Measurements from ENCODE around the gene DOK6. TPM values are rescaled to one million over a fixed set of nuclear protein-coding genes. Genes with fewer than 3 reads are reported as not detected.

DOK6 gene
- total RNA-seq, 1 experiment from 2014 or later, result 4.1 TPM

- TF ChIP-seq MXD4 (CRISPR knock-in tag; IDR thresholded peaks at IDR 0.05; ENCODE audit: borderline replicate concordance), result no peak
- TF ChIP-seq, protein P1, sequence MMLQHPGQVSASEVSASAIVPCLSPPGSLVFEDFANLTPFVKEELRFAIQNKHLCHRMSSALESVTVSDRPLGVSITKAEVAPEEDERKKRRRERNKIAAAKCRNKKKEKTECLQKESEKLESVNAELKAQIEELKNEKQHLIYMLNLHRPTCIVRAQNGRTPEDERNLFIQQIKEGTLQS (CRISPR knock-in tag; conservative IDR thresholded peaks at IDR 0.05), result no peak
- TF ChIP-seq ZNF425 (CRISPR knock-in tag; conservative IDR thresholded peaks at IDR 0.05), result no peak
Measured at GRCh38 chr18:69590150-69590549, 189.5 kb downstream of the DOK6 start (continued).

DNA sequence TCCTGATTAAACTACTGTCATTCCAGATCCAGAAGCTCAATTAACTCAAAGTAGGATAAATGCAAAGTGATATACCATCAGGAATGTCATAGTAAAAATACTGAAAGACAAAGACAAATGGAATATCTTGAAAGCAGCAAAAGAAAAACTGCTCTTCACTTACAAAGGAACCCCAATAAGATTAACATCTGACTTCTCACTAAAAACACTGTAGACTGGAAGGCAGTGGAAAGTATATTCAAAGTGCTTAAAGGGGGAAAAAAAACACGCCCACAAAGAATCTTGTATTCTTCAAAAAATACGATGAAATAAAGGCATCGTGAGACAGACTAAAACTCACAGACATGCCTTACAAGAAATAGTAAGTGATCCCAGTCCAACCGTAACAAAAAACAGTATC lies 195.7 kb downstream of the DOK6 start:
- Mint-ChIP-seq H3K27ac (no peak overlapping the region), H3K4me3 (no peak overlapping the region), H3K4me1 (no peaks in the 10 kb centered on the region), H3K9me3 (peaks cover 22% of the 10 kb centered on the region), H3K27me3 (ENCODE audit: low read depth) (no peaks in the 10 kb centered on the region), H3K36me3 (peaks cover 12% of the 10 kb centered on the region)
- TF ChIP-seq HMGA2 (CRISPR knock-in tag; IDR thresholded peaks at IDR 0.05) (no peak), JUN (CRISPR knock-in tag; IDR thresholded peaks at IDR 0.05) (no peak), ZNF121 (CRISPR knock-in tag; IDR thresholded peaks at IDR 0.05) (no peak), ZNF317 (CRISPR knock-in tag; IDR thresholded peaks at IDR 0.05; ENCODE audit: borderline replicate concordance, low read depth) (peak; percentile 91), MYBL2 (CRISPR knock-in tag; IDR thresholded peaks at IDR 0.05) (no peak), SMAD3 (CRISPR knock-in tag; IDR thresholded peaks at IDR 0.05; ENCODE audit: borderline replicate concordance) (no peak), ZNF416 (CRISPR knock-in tag; IDR thresholded peaks at IDR 0.05) (no peak), HMGXB4 (CRISPR knock-in tag; IDR thresholded peaks at IDR 0.05) (no peak)
- DNase-seq (ENCODE audit: low spot score) (no peak), ATAC-seq (no peak)
- ChIA-PET POLR2A (no interaction called here), CTCF (no interaction called here)

DNA sequence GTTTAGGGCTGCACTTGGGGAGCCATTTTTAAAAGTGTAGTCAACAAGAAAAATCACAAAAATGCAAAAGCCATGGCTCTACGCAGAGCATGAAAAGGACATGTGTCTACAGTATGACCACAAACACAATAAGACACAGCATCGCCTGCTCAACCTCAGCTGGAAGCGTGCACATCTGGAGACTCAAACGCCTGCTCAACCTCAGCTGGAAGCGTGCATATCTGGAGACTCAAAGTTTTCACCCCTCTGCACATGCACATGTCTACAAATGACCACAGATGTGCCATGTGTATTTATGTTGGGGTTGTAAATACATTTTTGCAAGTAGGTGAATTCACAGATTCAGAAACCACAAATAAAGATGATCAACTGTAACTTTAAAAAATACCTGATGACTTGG lies 196.9 kb downstream of the DOK6 start:
- ChIA-PET POLR2A (no interaction called here), CTCF (no interaction called here)
- H3K36me3 Mint-ChIP-seq, result peaks cover 12% of the 10 kb centered on the region
- ATAC-seq (no peak), DNase-seq (ENCODE audit: low spot score) (no peak)
- no peaks in the 10 kb centered on the region for H3K4me1 Mint-ChIP-seq
- H3K27me3 Mint-ChIP-seq (ENCODE audit: low read depth), result no peaks in the 10 kb centered on the region
- H3K4me3 Mint-ChIP-seq, result no peak overlapping the region
- no peak overlapping the region for H3K27ac Mint-ChIP-seq
- peaks cover 22% of the 10 kb centered on the region for H3K9me3 Mint-ChIP-seq
- TF ChIP-seq PRRX2 (CRISPR knock-in tag; IDR thresholded peaks at IDR 0.05) (no peak), TEAD4 (CRISPR knock-in tag; IDR thresholded peaks at IDR 0.05) (no peak), ELF4 (CRISPR knock-in tag; IDR thresholded peaks at IDR 0.05; ENCODE audit: low read depth) (no peak), ATF1 (CRISPR knock-in tag; IDR thresholded peaks at IDR 0.05) (no peak), HMGXB4 (CRISPR knock-in tag; IDR thresholded peaks at IDR 0.05) (no peak), GABPB1 (CRISPR knock-in tag; IDR thresholded peaks at IDR 0.05) (no peak), ZNF425 (CRISPR knock-in tag; conservative IDR thresholded peaks at IDR 0.05) (no peak), SOX15 (CRISPR knock-in tag; IDR thresholded peaks at IDR 0.05) (no peak), RELA (CRISPR knock-in tag; IDR thresholded peaks at IDR 0.05; ENCODE audit: borderline replicate concordance) (no peak), JUN (CRISPR knock-in tag; IDR thresholded peaks at IDR 0.05) (no peak), MXD4 (CRISPR knock-in tag; IDR thresholded peaks at IDR 0.05; ENCODE audit: borderline replicate concordance) (no peak), USF1 (CRISPR knock-in tag; IDR thresholded peaks at IDR 0.05) (no peak), ZBTB21 (CRISPR knock-in tag; IDR thresholded peaks at IDR 0.05; ENCODE audit: borderline replicate concordance) (no peak), ZNF219 (CRISPR knock-in tag; IDR thresholded peaks at IDR 0.05; ENCODE audit: borderline replicate concordance) (no peak)
- TF ChIP-seq, protein P1 (CRISPR knock-in tag; conservative IDR thresholded peaks at IDR 0.05), result no peak
- TF ChIP-seq, protein P2, sequence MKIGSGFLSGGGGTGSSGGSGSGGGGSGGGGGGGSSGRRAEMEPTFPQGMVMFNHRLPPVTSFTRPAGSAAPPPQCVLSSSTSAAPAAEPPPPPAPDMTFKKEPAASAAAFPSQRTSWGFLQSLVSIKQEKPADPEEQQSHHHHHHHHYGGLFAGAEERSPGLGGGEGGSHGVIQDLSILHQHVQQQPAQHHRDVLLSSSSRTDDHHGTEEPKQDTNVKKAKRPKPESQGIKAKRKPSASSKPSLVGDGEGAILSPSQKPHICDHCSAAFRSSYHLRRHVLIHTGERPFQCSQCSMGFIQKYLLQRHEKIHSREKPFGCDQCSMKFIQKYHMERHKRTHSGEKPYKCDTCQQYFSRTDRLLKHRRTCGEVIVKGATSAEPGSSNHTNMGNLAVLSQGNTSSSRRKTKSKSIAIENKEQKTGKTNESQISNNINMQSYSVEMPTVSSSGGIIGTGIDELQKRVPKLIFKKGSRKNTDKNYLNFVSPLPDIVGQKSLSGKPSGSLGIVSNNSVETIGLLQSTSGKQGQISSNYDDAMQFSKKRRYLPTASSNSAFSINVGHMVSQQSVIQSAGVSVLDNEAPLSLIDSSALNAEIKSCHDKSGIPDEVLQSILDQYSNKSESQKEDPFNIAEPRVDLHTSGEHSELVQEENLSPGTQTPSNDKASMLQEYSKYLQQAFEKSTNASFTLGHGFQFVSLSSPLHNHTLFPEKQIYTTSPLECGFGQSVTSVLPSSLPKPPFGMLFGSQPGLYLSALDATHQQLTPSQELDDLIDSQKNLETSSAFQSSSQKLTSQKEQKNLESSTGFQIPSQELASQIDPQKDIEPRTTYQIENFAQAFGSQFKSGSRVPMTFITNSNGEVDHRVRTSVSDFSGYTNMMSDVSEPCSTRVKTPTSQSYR (CRISPR knock-in tag; IDR thresholded peaks at IDR 0.05), result no peak

Measured in WTC11 (cell line).